Neuron (in vitro differentiated cells): Measurements from ENCODE around the gene HMCN2.

Experiments
- H2AFZ ChIP-seq: one replicate; pipeline ENCODE4 v1.6.1; 2013; ENCODE audit warnings: low read depth, mild to moderate bottlenecking, inconsistent platforms, low read length, moderate library complexity
- H3K27me3 ChIP-seq: one replicate; pipeline ENCODE4 v1.6.1; 2013; ENCODE audit warnings: low read length; ENCODE audit not compliant: insufficient read depth
- H3K36me3 ChIP-seq: one replicate; pipeline ENCODE4 v1.6.1; 2013; ENCODE audit warnings: low read length; ENCODE audit not compliant: insufficient read depth
- H3K4me1 ChIP-seq: one replicate; pipeline ENCODE4 v1.6.1; 2013; ENCODE audit warnings: low read length; ENCODE audit not compliant: insufficient read depth
- H3K4me3 ChIP-seq: 2 replicates; pipeline ENCODE4 v1.5.1; 2013; ENCODE audit warnings: mild to moderate bottlenecking, low read length, moderate library complexity
- H3K9me3 ChIP-seq: one replicate; pipeline ENCODE4 v1.6.1; 2013; ENCODE audit warnings: low read length

HMCN2 gene

DNA sequence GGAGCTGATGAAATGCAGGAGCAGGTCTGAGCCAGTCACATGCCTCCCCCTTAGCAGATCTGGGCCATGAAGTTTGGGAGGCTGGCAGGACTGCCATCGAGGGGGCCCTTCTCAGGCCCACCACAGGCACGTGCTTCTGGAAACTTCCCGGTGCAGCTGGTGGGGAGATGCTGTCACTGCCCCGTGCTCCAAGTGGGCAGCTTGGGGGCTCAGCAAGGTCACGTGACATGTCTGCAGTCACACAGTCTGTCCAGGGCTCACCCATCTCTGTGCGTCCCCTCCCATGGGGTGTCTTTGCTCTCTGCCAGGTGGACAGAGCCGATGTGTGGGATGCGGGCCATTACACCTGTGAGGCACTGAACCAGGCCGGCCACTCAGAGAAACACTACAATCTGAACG is 99.8 kb downstream of the HMCN2 start:
- H3K4me3 ChIP-seq = no peak overlapping the region
- no peak overlapping the region for H2AFZ ChIP-seq
- no peaks in the 10 kb centered on the region for H3K4me1 ChIP-seq
- H3K36me3 ChIP-seq = no peaks in the 10 kb centered on the region
- peaks cover 2% of the 10 kb centered on the region for H3K27me3 ChIP-seq
- H3K9me3 ChIP-seq = no peaks in the 10 kb centered on the region

DNA sequence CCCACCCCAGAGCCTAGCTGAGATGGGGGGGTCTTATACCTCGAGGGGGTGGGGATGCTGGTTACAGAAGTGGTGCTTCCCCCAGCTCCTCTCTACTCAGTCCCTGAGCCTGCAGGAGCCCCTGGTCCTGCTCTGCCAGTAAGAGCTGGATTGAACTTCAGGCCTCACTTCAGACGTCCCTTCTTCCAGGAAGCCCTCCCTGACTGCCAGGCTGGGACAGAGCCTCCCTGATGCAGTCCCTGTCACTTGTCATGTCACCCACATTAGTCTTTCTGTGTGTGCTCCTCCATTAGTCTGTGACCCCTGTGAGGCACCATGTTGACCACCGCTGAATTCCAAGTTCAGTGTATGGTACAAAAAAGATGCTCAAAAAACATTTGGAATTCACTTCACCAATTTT is 100.5 kb downstream of the HMCN2 start:
- no peaks in the 10 kb centered on the region for H3K4me1 ChIP-seq
- H2AFZ ChIP-seq = no peak overlapping the region
- peaks cover 2% of the 10 kb centered on the region for H3K27me3 ChIP-seq
- H3K4me3 ChIP-seq = no peak overlapping the region
- H3K9me3 ChIP-seq = no peaks in the 10 kb centered on the region
- H3K36me3 ChIP-seq = no peaks in the 10 kb centered on the region

DNA sequence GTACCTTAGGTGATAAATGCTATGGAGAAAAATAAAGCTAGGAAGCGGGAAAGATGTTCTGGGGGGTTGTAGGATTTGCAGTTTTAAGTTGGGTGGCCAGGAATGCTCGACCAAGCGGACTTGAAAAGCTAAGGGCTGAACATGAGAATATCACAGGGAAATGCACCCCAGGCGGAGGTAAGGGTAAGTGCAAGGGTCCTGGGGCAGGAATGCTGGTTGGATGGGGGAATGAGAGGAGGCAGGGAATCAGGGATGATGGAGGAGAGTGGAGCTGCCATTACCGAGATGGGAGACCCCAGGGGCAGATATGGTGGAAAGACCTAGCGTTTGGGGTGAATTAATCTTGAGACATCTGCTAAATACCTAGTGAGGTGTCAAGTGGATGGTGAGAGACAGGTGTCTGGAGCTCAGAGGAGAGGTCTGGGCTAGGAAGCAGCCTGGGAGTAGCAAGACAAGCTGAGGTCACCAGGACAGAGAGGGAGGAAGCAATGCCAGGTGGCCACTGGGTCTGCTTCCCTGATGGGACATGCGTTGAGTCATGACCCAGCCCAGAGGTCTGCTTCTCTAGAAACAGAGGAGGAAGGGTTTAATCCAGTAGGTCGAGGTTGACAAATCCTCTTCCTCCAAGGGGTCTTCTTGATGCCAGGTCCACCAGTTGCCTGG is 101.5 kb downstream of the HMCN2 start:
- Histone ChIP-seq H3K9me3 (no peaks in the 10 kb centered on the region), H3K4me1 (no peaks in the 10 kb centered on the region), H3K4me3 (no peak overlapping the region)

DNA sequence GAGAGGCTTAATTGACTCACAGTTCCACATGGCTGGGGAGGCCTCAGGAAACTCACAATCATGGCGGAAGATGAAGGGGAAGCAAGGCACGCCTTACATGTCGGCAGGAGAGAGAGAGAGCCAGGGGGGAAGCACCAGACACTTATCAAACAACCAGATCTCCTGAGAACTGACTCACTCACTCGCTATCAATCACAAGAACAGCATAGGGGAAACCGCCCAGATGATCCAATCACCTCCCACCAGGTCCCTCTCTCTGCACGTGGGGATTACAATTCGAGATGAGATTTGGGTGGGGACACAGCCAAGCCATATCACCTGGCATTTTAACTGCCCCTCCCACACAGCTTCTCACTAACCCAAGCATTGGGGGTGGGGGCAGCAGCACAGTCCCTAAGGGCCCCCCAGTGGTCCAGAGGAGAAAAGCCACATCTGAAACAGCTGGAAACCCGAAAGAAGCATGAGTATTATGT is 103.1 kb downstream of the HMCN2 start:
- H3K36me3 ChIP-seq = no peaks in the 10 kb centered on the region
- no peak overlapping the region for H3K4me3 ChIP-seq
- H3K4me1 ChIP-seq = no peaks in the 10 kb centered on the region
- H3K27me3 ChIP-seq = peaks cover 2% of the 10 kb centered on the region
- H2AFZ ChIP-seq = no peak overlapping the region
- H3K9me3 ChIP-seq = no peaks in the 10 kb centered on the region

More for the DNA sequence above, 101.5 kb downstream of the HMCN2 start:
- Histone ChIP-seq H3K36me3 (no peaks in the 10 kb centered on the region), H3K27me3 (peaks cover 2% of the 10 kb centered on the region), H2AFZ (no peak overlapping the region)

DNA sequence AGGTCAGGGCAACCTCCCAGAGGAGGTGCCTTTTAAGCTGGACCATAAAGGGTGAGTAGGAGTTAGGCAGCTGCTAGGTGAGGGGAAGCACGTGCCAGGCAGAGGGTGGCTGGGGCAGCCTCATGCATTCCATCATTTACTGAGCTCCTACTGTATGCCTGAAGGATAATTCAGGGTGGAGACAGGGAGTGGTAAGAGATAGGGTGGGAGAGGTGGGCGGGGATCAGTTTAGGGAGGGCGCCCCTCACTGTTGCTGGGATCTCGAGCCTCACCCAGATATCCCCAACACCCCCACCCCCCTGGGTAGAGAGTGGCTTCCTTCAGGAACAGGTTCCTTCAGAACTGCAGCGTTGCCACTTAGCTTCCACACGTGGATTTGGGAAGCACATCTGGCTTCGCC is 104.7 kb downstream of the HMCN2 start:
- Histone ChIP-seq H3K27me3 (peaks cover 2% of the 10 kb centered on the region), H2AFZ (no peak overlapping the region), H3K9me3 (no peaks in the 10 kb centered on the region), H3K4me3 (no peak overlapping the region), H3K4me1 (no peaks in the 10 kb centered on the region), H3K36me3 (no peaks in the 10 kb centered on the region)

DNA sequence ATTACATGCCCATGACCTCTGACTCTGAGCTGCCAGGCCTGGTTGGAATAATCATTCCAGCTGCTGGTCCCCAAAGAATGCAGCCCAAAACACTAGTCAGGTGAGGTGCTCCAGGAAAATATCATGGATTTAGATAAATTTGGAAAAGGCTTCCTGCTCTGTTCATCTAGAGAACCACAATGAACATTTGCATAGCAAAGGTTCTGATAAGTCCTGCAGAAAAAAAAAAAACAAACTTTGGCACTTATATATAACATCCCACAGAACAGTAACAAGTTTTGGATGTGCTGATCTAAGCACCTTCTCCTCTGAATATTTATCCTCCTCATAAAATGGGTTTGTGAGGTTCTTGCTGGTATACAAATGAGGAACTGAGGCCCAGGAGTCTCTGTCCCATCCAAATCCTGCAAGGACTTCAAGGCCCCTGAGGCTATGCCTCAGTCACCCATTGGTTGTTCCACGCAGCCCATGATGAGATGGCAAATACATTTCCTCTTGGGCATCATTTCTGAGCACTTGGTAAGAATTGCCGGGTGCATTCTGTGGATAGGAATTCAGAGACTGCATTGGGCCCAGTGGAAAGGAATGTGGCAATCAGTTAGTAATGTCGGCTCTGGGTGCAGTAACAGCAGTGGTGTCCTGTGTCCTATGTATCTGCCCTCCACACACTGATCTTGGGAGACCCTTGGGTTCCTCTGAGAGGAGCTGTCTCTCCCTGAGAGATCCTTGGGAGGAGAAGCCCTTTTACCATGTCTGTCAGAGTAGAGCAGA is 105.8 kb downstream of the HMCN2 start:
- Histone ChIP-seq H3K4me3 (no peak overlapping the region), H3K9me3 (no peaks in the 10 kb centered on the region), H2AFZ (no peak overlapping the region), H3K4me1 (no peaks in the 10 kb centered on the region), H3K36me3 (no peaks in the 10 kb centered on the region), H3K27me3 (peaks cover 2% of the 10 kb centered on the region)

DNA sequence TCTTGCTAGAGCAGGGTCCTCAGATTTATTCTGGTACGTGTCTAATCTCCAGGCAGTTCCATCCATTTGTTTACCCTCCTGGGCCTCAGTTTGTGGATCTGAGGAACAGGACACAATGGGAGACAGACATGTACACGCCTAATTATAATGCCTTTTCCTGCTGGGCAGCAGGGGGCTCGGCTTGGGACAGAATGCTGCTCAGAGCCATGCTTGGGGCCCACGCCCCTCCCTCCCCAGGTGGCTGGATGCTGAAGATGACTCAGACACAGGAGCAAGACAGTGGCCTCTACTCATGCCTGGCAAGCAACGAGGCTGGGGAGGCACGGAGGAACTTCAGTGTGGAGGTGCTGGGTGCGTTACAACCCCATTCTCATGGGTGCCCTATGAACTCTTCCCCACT is 106.5 kb downstream of the HMCN2 start:
- H2AFZ ChIP-seq = no peak overlapping the region
- H3K36me3 ChIP-seq = no peaks in the 10 kb centered on the region
- H3K4me3 ChIP-seq = no peak overlapping the region
- peaks cover 2% of the 10 kb centered on the region for H3K27me3 ChIP-seq
- no peaks in the 10 kb centered on the region for H3K9me3 ChIP-seq
- H3K4me1 ChIP-seq = no peaks in the 10 kb centered on the region

DNA sequence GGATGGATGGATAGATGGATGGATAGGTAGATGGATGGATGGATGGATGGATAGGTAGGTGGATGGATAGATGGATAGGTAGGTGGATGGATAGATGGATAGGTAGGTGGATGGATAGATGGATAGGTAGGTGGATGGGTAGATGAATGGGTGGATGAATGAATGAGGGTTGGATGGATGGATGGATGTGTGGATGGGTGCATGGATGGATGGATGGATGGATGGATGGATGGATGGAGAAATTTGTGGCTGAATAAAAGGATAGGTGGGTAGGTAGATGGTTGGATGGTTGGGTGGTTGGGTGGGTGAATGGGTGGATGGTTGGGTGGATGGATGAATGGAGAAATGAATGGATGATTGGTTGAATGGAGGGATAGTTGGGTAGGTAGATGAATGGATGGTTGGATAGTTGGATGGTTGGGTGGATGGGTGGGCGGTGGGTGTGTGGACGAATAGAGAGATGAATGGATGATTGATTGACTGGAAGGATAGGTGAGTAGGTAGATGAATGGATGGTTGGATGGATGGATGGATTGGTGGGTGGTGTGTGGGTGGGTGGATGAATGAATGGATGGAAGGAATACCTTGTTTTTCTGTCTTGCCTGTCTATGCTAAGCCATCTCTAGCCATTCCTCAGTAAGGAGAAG is 108.2 kb downstream of the HMCN2 start:
- no peak overlapping the region for H2AFZ ChIP-seq

DNA sequence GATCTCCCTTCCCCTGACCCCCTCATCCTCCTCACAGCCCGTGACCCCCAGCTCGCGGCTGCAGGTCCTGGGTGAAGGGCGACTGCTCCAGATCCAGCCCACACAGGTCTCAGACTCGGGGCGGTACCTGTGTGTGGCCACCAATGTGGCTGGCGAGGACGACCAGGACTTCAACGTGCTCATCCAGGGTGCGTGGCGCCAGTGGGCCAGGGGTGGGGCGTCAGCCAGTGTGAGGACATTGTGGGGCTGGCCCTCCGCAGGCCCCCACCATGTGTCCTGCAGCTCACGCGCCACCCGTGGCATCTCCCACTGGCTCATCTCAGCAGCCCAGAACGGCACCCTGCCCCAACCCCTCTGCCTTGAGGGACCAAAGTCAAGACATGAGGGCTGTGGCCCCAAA is 112.1 kb downstream of the HMCN2 start:
- Histone ChIP-seq H3K27me3 (peaks cover 4% of the 10 kb centered on the region), H3K4me1 (no peaks in the 10 kb centered on the region), H2AFZ (no peak overlapping the region), H3K4me3 (no peak overlapping the region), H3K9me3 (no peaks in the 10 kb centered on the region), H3K36me3 (no peaks in the 10 kb centered on the region)

More for the DNA sequence above, 108.2 kb downstream of the HMCN2 start:
- H3K4me3 ChIP-seq = no peak overlapping the region
- H3K27me3 ChIP-seq = peaks cover 2% of the 10 kb centered on the region
- H3K4me1 ChIP-seq = no peaks in the 10 kb centered on the region
- H3K9me3 ChIP-seq = no peaks in the 10 kb centered on the region
- no peaks in the 10 kb centered on the region for H3K36me3 ChIP-seq

DNA sequence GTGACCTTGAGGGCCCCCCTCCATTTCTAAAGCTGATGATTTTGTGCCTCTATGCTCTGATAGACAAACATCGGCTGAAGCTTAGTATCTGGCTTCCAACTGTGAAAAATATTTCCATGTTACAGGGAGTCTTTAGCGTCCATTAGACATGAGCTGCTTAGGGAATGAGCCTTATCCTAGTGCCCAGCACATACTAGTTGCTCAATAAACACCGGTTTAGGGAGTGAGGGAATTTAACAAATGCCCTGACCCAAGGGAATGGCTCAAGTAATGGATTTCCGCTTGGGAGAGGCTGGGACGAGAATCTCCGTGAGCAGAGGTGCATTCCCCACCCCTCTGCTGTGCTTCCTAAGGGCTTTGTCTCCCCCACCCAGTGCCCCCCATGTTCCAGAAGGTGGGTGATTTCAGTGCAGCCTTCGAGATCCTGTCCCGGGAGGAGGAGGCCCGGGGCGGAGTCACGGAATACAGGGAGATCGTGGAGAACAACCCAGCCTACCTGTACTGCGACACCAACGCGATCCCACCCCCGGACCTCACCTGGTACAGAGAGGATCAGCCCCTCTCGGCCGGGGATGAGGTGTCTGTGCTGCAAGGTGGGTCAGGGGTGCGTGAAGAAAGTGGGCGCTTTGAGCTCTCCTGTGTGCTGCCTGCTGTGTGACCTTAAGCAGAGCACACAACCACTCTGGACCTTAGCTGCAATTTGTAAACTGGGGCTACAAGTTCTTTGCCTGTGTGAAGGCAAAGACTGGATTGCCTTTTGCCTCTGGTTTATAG is 113.5 kb downstream of the HMCN2 start:
- Histone ChIP-seq H2AFZ (no peak overlapping the region), H3K4me3 (no peak overlapping the region), H3K36me3 (no peaks in the 10 kb centered on the region), H3K4me1 (no peaks in the 10 kb centered on the region), H3K9me3 (no peaks in the 10 kb centered on the region), H3K27me3 (peaks cover 12% of the 10 kb centered on the region)

DNA sequence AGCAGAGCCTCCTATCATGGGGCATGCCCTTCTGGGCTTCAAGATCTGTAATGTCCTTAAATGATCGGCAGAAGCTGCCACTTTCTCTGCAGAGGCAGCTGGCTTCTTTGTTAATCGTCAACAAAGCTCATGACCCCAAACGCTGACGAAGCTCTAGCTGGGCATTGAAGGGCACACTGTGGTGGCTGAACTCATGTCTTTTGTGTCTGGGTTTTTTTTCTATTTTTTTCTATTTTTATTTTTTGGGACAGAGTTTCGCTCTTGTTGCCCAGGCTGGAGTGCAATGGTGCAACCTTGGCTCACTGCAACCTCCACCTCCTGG is 114.0 kb downstream of the HMCN2 start:
- Histone ChIP-seq H3K4me1 (no peaks in the 10 kb centered on the region), H3K4me3 (no peak overlapping the region), H3K9me3 (no peaks in the 10 kb centered on the region), H2AFZ (no peak overlapping the region), H3K27me3 (peaks cover 17% of the 10 kb centered on the region), H3K36me3 (no peaks in the 10 kb centered on the region)

DNA sequence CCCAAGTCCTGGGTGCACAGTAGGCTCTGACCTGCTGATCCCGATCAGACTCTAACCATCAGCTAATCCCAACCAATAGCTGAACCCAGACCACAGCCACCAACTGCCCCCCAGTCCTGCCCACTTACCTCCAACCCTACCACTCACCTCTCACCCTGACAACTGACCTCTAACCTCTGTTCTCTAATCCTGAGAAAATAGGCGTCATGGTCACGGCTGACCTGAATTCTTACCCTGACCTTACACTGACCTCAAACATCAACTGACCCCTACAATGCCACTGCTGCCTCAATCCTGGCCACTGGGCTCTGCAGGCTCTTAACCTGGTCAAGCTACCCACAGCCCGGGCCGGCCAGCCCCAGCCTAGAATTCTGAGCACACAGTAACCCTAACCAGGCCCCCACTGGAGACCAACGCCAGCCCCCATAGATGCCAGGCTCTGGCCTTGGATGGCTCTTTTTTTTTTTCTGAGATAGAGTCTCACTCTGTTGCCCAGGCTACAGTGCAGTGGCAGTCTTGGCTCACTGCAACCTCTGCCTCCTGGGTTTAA is 115.4 kb downstream of the HMCN2 start:
- no peaks in the 10 kb centered on the region for H3K36me3 ChIP-seq
- H3K4me1 ChIP-seq = no peaks in the 10 kb centered on the region
- no peak overlapping the region for H2AFZ ChIP-seq
- no peaks in the 10 kb centered on the region for H3K9me3 ChIP-seq
- H3K4me3 ChIP-seq = no peak overlapping the region
- H3K27me3 ChIP-seq = peaks cover 30% of the 10 kb centered on the region
